SU-DHL-6 (cell line): ENCODE data around the gene RANBP2.

ENCODE experiments used
- H2AFZ ChIP-seq: fragments of 200-600 bp; sonication (generic); 2 replicates; pipeline ENCODE4 v1.6.1; 2014; ENCODE audit warnings: low read depth, mild to moderate bottlenecking, moderate library complexity, mixed read lengths, antibody characterized with exemption, low read length; ENCODE audit not compliant: severe bottlenecking
- H3F3A ChIP-seq: fragments of 200-600 bp; shearing (Covaris generic); 2 replicates; pipeline ENCODE4 v1.6.0; 2016; ENCODE audit warnings: antibody characterized with exemption, mild to moderate bottlenecking; ENCODE audit not compliant: insufficient read depth
- H3K27ac ChIP-seq: fragments of 200-600 bp; sonication (generic); 2 replicates; pipeline ENCODE4 v1.5.1; 2016; ENCODE audit warnings: low read depth, mild to moderate bottlenecking, low read length, moderate library complexity, mixed read lengths
- H3K27me3 ChIP-seq: fragments of 200-600 bp; sonication (generic), shearing (Covaris generic); 2 replicates; pipeline ENCODE4 v1.6.0; 2014; ENCODE audit warnings: mild to moderate bottlenecking, low read length
- H3K36me3 ChIP-seq: fragments of 200-600 bp; sonication (generic); 2 replicates; pipeline ENCODE4 v1.6.1; 2014; ENCODE audit warnings: mild to moderate bottlenecking, low read length, mixed read lengths
- H3K4me2 ChIP-seq: fragments of 300-600, 200-600 bp; shearing (Covaris generic), sonication (generic); 2 replicates; pipeline ENCODE4 v1.6.0; 2014; ENCODE audit warnings: low read length, low read depth, mild to moderate bottlenecking; ENCODE audit not compliant: poor library complexity, severe bottlenecking
- H3K4me3 ChIP-seq: fragments of 200-600 bp; sonication (generic); 2 replicates; pipeline ENCODE4 v1.5.1; 2014; ENCODE audit warnings: antibody characterized with exemption, low read length, mild to moderate bottlenecking, mixed read lengths; ENCODE audit not compliant: insufficient read depth, poor library complexity, severe bottlenecking
- H3K79me2 ChIP-seq: fragments of 200-600 bp; sonication (generic); 2 replicates; pipeline ENCODE4 v1.6.1; 2014; ENCODE audit warnings: mild to moderate bottlenecking, low read length, moderate library complexity; ENCODE audit not compliant: insufficient read depth
- H3K9ac ChIP-seq: fragments of 200-600 bp; sonication (generic); 2 replicates; pipeline ENCODE4 v1.7.0; 2014; ENCODE audit warnings: mild to moderate bottlenecking, low read length
- H3K9me2 ChIP-seq: fragments of 200-600 bp; sonication (generic); replicated peaks from 2 replicates; pipeline ENCODE4 v1.6.1; 2014; ENCODE audit warnings: low read length; ENCODE audit not compliant: insufficient read depth
- H3K9me3 ChIP-seq: fragments of 200-600 bp; sonication (generic); 2 replicates; pipeline ENCODE4 v1.6.1; 2014; ENCODE audit warnings: low read length, mixed read lengths; ENCODE audit not compliant: insufficient read depth
- H4K20me1 ChIP-seq: fragments of 200-600 bp; sonication (generic); 2 replicates; pipeline ENCODE4 v1.6.1; 2014; ENCODE audit warnings: low read depth, mild to moderate bottlenecking, antibody characterized with exemption, low read length, moderate library complexity, mixed read lengths
- CTCF ChIP-seq: fragments of 200-600 bp; sonication (generic); IDR thresholded peaks from one replicate; pipeline ENCODE4 v1.5.1; 2017; ENCODE audit warnings: antibody characterized with exemption, mild to moderate bottlenecking, low read length, moderate library complexity; ENCODE audit not compliant: insufficient read depth, poor library complexity, severe bottlenecking
- EZH2phosphoT487 ChIP-seq: fragments of 200-600 bp; sonication (generic), shearing (Covaris generic); conservative IDR thresholded peaks from 2 replicates; pipeline ENCODE4 v1.6.1; 2018; ENCODE audit warnings: mild to moderate bottlenecking, antibody characterized with exemption, low read length, moderate library complexity, mixed read lengths

The RANBP2 gene

GRCh38 chr2:108824316-108825070 is 105.2 kb downstream of the RANBP2 start:
- Histone ChIP-seq H4K20me1 (no peaks in the 10 kb centered on the region), H3K27ac (no peak overlapping the region), H2AFZ (no peak overlapping the region), H3K36me3 (peaks cover 44% of the 10 kb centered on the region), H3F3A (peaks cover 12% of the 10 kb centered on the region; the same call in 1 of the 2 replicates), H3K9ac (no peak overlapping the region), H3K79me2 (no peaks in the 10 kb centered on the region), H3K4me3 (no peak overlapping the region), H3K4me2 (no peak overlapping the region), H3K9me3 (no peaks in the 10 kb centered on the region), H3K27me3 (no peaks in the 10 kb centered on the region), H3K9me2 (no peaks in the 10 kb centered on the region)
- TF ChIP-seq CTCF = no peak
- TF ChIP-seq EZH2phosphoT487 = no peak

- Histone ChIP-seq H2AFZ (no peak overlapping the region), H3K9ac (no peak overlapping the region), H4K20me1 (no peaks in the 10 kb centered on the region), H3K4me2 (no peak overlapping the region), H3K9me2 (no peaks in the 10 kb centered on the region), H3K27me3 (no peaks in the 10 kb centered on the region), H3K27ac (no peak overlapping the region), H3K4me3 (no peak overlapping the region), H3K9me3 (no peaks in the 10 kb centered on the region), H3K36me3 (peaks cover 37% of the 10 kb centered on the region), H3K79me2 (no peaks in the 10 kb centered on the region), H3F3A (peaks cover 12% of the 10 kb centered on the region; the same call in 1 of the 2 replicates)
- TF ChIP-seq EZH2phosphoT487 (no peak), CTCF (no peak)
Observed at GRCh38 chr2:108825254-108825653, 106.0 kb downstream of the RANBP2 start.

GRCh38 chr2:108825736-108826135 is 106.5 kb downstream of the RANBP2 start:
- no peak for TF ChIP-seq CTCF
- no peak for TF ChIP-seq EZH2phosphoT487
- no peaks in the 10 kb centered on the region for H3K79me2 ChIP-seq
- H3K9me3 ChIP-seq = no peaks in the 10 kb centered on the region
- no peak overlapping the region for H2AFZ ChIP-seq
- H3K4me2 ChIP-seq = no peak overlapping the region
- peaks cover 35% of the 10 kb centered on the region for H3K36me3 ChIP-seq
- H3K27ac ChIP-seq = no peak overlapping the region
- no peaks in the 10 kb centered on the region for H3K27me3 ChIP-seq
- H3F3A ChIP-seq = peaks cover 12% of the 10 kb centered on the region; the same call in 1 of the 2 replicates
- no peak overlapping the region for H3K9ac ChIP-seq
- H4K20me1 ChIP-seq = no peaks in the 10 kb centered on the region
- no peak overlapping the region for H3K4me3 ChIP-seq
- H3K9me2 ChIP-seq = no peaks in the 10 kb centered on the region
